OCI-LY3 (cell line): ENCODE data around the gene CARNS1.

ENCODE experiments used
- EZH2phosphoT487 ChIP-seq: fragments of 200-600 bp; shearing (Covaris generic); IDR thresholded peaks from 2 replicates; pipeline ENCODE4 v1.6.1; 2018; ENCODE audit warnings: antibody characterized with exemption, mixed run types, low read depth
- TF ChIP-seq, protein P1 (sequence below): fragments of 200-600, 300-600 bp; sonication (generic); IDR thresholded peaks from 2 replicates; pipeline ENCODE4 v1.5.1; 2014; ENCODE audit warnings: antibody characterized with exemption, low read length, low read depth

DNA sequence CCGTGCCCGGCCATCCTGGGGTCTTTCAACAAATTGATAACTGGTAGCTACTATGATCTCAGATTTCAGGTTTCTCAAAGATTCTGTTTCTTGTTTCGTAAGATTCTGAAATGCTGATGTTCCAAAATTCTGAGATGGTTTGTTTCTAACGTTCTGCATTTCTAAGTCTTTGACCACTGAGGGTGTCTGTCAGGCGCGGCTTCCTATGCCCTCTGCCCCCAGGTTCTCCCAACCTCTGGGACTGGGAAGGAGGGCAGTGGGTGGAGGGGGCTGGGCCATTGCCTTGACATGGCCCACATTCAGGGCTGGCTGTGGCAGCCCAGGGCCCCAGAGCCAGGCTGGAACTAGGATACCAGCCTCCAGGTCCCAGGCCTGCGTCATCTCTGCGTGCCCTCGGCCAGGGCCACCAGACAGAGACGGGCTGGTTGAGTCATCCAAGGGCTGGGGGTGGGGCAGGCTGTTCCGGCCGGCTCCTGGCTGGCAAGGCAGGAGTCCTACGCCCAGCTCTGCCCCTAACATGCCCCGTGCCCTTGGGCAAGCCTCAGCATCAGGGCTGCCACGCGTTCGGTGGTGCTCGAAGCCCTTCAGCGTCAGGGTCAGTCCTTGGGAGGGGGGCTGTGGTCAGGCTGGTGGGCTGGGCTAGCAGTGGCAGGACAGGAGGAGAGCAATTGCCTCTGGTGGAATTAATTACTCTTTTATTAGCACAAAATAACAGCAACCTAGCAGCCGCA lies 48.4 kb downstream of the CARNS1 start:
- TF ChIP-seq, protein P1, sequence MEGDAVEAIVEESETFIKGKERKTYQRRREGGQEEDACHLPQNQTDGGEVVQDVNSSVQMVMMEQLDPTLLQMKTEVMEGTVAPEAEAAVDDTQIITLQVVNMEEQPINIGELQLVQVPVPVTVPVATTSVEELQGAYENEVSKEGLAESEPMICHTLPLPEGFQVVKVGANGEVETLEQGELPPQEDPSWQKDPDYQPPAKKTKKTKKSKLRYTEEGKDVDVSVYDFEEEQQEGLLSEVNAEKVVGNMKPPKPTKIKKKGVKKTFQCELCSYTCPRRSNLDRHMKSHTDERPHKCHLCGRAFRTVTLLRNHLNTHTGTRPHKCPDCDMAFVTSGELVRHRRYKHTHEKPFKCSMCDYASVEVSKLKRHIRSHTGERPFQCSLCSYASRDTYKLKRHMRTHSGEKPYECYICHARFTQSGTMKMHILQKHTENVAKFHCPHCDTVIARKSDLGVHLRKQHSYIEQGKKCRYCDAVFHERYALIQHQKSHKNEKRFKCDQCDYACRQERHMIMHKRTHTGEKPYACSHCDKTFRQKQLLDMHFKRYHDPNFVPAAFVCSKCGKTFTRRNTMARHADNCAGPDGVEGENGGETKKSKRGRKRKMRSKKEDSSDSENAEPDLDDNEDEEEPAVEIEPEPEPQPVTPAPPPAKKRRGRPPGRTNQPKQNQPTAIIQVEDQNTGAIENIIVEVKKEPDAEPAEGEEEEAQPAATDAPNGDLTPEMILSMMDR: no peak
- no peak for TF ChIP-seq EZH2phosphoT487
